Activated CD8-positive, alpha-beta T cell treated with anti-CD3 and anti-CD28 coated beads for 36 hours (primary cell): ENCODE data around the gene MAGEB2. TPM values are rescaled to one million over a fixed set of nuclear protein-coding genes. Genes with fewer than 3 reads are reported as not detected.
"Not testable (repeated sequence)": the region's sequence is repeated elsewhere in the genome, so short reads cannot be mapped to it uniquely, and the experiment has no call there.

Experiments used
- ATAC-seq: fragments of 200-7000 bp; cut with Tn5 transposase; one replicate; pipeline ENCODE4 v1.10.0; 2021; ENCODE audit warnings: mild to moderate bottlenecking, moderate library complexity
- CTCF ChIA-PET: fragments of 350-600 bp; sonication (Branson Sonifier 250); formaldehyde crosslinking; loops from one replicate; lab custom pipeline; 2021; ENCODE audit warnings: antibody characterized with exemption; lab: Charles Lee
- POLR2A ChIA-PET: fragments of 350-600 bp; sonication (Branson Sonifier 250); formaldehyde crosslinking; loops from one replicate; lab custom pipeline; 2021; ENCODE audit warnings: antibody characterized with exemption; lab: Charles Lee
- DNase-seq: peaks from one replicate; pipeline ENCODE4 v3.0.0-alpha.2; 2020
- H3K27ac Mint-ChIP-seq: one replicate; pipeline ENCODE4 v1.8.0; 2021; ENCODE audit warnings: mild to moderate bottlenecking, mixed read lengths
- H3K27me3 Mint-ChIP-seq: one replicate; pipeline ENCODE4 v1.8.0; 2021; ENCODE audit warnings: mixed read lengths
- H3K36me3 Mint-ChIP-seq: one replicate; pipeline ENCODE4 v1.8.0; 2021; ENCODE audit warnings: low read depth, mixed read lengths
- H3K4me1 Mint-ChIP-seq: one replicate; pipeline ENCODE4 v1.8.0; 2021; ENCODE audit warnings: low read depth, mixed read lengths
- H3K4me3 Mint-ChIP-seq: one replicate; pipeline ENCODE4 v1.8.0; 2021; ENCODE audit warnings: mild to moderate bottlenecking, moderate library complexity, mixed read lengths
- H3K9me3 Mint-ChIP-seq: one replicate; pipeline ENCODE4 v1.8.0; 2021; ENCODE audit warnings: mixed read lengths
- intact Hi-C: fragments of 100-400 bp; cut with micrococcal nuclease; formaldehyde crosslinking; loops from one replicate; pipeline ENCODE4 v1.10.0; 2022
- total RNA-seq, 2 experiments: library from RNA; stranded (reverse); gene quantifications; one replicate each; pipeline ENCODE4 v1.2.3, GENCODE V29; 2021
- TF ChIP-seq, protein P1 (sequence below): fragments of 200-600 bp; IDR thresholded peaks from one replicate; pipeline ENCODE4 v1.8.0; 2022; ENCODE audit warnings: antibody characterized with exemption, mild to moderate bottlenecking

Gene MAGEB2, protein sequence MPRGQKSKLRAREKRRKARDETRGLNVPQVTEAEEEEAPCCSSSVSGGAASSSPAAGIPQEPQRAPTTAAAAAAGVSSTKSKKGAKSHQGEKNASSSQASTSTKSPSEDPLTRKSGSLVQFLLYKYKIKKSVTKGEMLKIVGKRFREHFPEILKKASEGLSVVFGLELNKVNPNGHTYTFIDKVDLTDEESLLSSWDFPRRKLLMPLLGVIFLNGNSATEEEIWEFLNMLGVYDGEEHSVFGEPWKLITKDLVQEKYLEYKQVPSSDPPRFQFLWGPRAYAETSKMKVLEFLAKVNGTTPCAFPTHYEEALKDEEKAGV
- not detected for total RNA-seq

DNA sequence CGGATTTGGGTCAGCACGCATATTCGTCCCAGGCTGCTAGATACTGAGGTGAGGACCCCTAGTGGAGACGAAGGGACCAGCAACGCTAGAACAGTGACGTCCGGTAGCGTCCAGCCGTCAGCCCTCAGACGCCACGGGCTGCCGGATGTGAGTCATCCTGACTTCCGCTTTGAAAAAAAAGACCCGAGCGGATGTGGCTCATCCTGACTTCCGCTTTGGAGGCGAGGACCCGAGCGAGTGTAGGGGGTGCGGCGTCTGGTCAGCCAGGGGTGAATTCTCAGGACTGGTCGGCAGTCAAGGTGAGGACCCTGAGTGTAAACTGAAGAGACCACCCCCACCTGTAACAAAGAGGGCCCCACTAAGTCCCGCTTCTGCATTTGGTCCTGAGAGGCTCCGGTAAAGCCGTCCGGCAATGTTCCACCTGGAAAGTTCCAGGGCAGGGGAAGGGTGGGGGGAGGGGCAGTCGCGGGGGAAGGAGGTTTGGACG, at the start of gene MAGEB2:
TSS of gene MAGEB2 (plus strand) at position 207 of the 487 bp plus-strand sequence. CDS start 3,018 bp downstream, outside the sequence.
- ChIA-PET CTCF (no interaction called here), POLR2A (no interaction called here)
- Mint-ChIP-seq H3K9me3 (no peaks in the 10 kb centered on the region), H3K4me1 (no peaks in the 10 kb centered on the region), H3K27ac (no peak within 1 kb of the TSS), H3K27me3 (no peaks in the 10 kb centered on the region), H3K36me3 (no peaks in the 10 kb centered on the region), H3K4me3 (no peak within 1 kb of the TSS)
- TF ChIP-seq, protein P1, sequence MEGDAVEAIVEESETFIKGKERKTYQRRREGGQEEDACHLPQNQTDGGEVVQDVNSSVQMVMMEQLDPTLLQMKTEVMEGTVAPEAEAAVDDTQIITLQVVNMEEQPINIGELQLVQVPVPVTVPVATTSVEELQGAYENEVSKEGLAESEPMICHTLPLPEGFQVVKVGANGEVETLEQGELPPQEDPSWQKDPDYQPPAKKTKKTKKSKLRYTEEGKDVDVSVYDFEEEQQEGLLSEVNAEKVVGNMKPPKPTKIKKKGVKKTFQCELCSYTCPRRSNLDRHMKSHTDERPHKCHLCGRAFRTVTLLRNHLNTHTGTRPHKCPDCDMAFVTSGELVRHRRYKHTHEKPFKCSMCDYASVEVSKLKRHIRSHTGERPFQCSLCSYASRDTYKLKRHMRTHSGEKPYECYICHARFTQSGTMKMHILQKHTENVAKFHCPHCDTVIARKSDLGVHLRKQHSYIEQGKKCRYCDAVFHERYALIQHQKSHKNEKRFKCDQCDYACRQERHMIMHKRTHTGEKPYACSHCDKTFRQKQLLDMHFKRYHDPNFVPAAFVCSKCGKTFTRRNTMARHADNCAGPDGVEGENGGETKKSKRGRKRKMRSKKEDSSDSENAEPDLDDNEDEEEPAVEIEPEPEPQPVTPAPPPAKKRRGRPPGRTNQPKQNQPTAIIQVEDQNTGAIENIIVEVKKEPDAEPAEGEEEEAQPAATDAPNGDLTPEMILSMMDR: no peak
- no peak for ATAC-seq
- intact Hi-C loops: no loop called here
- no peak for DNase-seq

DNA sequence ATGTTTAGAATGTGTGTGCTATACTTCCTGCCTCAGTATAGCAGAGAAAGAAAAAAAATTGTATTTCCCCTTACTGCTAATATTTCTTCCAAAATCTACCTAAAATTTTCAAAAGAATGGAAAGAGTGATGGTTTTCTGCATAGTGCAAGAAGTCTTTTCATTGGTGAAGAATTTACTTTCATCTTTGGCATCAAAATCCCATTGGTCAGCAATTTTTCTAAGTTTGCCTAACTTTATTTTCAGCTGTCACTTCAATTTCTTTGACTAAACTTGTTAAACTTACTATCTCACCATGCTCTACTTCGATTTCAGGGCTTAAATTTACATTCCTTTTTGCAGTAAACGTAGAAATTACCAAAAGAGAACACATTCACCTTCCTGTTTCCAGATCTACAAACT, 44.5 kb upstream of the MAGEB2 start:
- ATAC-seq (no peak), DNase-seq (no peak)
- H3K27me3 Mint-ChIP-seq: no peaks in the 10 kb centered on the region
- POLR2A ChIA-PET: no interaction called here
- CTCF ChIA-PET: no interaction called here
- TF ChIP-seq, protein P1: no peak
- no peak overlapping the region for H3K27ac Mint-ChIP-seq
- no peak overlapping the region for H3K4me3 Mint-ChIP-seq
- no peaks in the 10 kb centered on the region for H3K9me3 Mint-ChIP-seq
- intact Hi-C loops: no loop called here
- no peaks in the 10 kb centered on the region for H3K36me3 Mint-ChIP-seq
- no peaks in the 10 kb centered on the region for H3K4me1 Mint-ChIP-seq

DNA sequence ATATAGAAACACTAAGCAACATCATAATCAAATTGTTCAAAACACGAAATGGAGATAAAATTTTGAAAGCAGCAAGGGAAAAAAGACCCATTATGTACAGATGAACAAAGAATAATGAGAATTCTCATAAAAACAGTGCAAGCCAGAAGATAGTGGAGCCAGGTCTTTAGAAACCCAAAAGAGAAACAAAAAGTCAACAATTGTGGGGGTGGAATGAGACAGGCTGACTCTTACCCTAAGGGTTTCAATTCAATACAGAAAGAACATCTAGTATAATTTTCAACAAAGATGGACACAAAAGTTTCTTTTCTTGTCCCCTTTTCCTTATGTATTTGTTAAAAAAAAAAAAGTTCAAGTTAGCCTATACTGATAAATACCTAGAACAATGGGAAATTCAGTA, 34.0 kb upstream of the MAGEB2 start:
- TF ChIP-seq, protein P1: no peak
- Mint-ChIP-seq H3K27ac (no peak overlapping the region), H3K36me3 (no peaks in the 10 kb centered on the region)

DNA sequence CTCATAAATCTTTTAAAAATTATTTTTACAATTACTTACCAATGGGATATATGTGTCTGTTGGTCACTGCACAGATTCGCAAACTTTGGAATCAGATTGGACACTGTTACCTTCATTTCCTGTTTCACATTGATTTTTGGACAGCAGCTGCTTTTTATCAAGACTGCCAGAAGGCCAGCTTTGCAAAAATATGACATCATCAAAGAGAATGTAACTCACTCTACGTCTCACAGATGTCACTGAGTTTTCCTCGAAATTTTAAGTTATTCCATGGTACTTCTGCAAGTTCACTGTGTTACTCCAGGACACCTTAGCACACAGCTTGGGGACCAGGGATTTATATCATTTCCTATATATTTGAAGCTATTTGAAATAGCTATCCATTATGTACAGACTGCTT, 31.8 kb upstream of the MAGEB2 start:
- Mint-ChIP-seq H3K9me3 (no peaks in the 10 kb centered on the region), H3K36me3 (no peaks in the 10 kb centered on the region), H3K27me3 (peaks cover 3% of the 10 kb centered on the region), H3K4me1 (no peaks in the 10 kb centered on the region), H3K4me3 (no peak overlapping the region), H3K27ac (no peak overlapping the region)
- ATAC-seq (no peak), DNase-seq (no peak)
- TF ChIP-seq, protein P1: no peak
- intact Hi-C loops: no loop called here
- ChIA-PET POLR2A (no interaction called here), CTCF (no interaction called here)

More for the DNA sequence above, 34.0 kb upstream of the MAGEB2 start:
- Mint-ChIP-seq H3K4me1 (no peaks in the 10 kb centered on the region), H3K4me3 (no peak overlapping the region), H3K9me3 (no peaks in the 10 kb centered on the region), H3K27me3 (peaks cover 3% of the 10 kb centered on the region)
- ATAC-seq: no peak
- DNase-seq: no peak
- intact Hi-C loops: no loop called here
- CTCF ChIA-PET: no interaction called here
- POLR2A ChIA-PET: no interaction called here

DNA sequence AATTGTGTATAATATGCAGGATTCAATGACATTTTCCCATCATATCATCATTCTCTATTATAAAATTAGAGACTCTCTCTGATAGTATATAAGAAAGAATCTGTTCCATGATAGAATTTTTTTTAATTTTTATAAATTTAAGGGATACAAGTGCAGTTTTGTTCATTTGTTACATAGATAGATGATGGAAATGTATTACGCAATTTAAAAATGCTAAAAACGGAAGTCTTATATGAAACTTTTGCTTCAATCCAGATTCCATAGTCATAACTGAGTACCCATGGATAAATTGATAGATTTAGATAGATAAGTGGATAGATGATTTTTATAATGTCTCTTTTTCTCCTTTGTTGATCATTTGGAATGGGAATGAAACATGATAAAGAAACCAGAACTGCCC, 24.9 kb upstream of the MAGEB2 start:
- no peak for DNase-seq
- ChIA-PET POLR2A (no interaction called here), CTCF (no interaction called here)
- TF ChIP-seq, protein P1: no peak
- Mint-ChIP-seq H3K4me3 (no peak overlapping the region), H3K27me3 (no peaks in the 10 kb centered on the region), H3K4me1 (no peaks in the 10 kb centered on the region), H3K27ac (no peak overlapping the region), H3K36me3 (no peaks in the 10 kb centered on the region), H3K9me3 (no peaks in the 10 kb centered on the region)
- intact Hi-C loops: no loop called here
- no peak for ATAC-seq

DNA sequence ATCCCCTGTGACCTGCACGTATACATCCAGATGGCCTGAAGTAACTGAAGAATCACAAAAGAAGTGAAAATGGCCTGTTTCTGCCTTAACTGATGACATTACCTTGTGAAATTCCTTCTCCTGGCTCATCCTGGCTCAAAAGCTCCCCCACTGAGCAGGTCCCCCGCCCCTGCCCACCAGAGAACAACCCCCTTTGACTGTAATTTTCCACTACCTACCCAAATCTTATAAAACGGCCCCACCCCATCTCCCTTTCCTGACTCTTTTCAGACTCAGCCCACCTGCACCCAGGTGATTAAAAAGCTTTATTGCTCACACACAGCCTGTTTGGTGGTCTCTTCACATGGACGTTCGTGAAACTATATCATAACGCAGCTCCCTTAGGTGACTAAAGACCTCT, 21.5 kb upstream of the MAGEB2 start:
- H3K27me3 Mint-ChIP-seq, DNase-seq, POLR2A ChIA-PET, intact Hi-C loops, H3K9me3 Mint-ChIP-seq, H3K4me3 Mint-ChIP-seq, H3K27ac Mint-ChIP-seq, ATAC-seq, H3K4me1 Mint-ChIP-seq, H3K36me3 Mint-ChIP-seq, CTCF ChIA-PET: not testable (repeated sequence)
